Stimulated activated CD8-positive, alpha-beta memory T cell treated with anti-CD3 and anti-CD28 coated beads, Interleukin-4, amount 100 ng/mL, for 4 hours (primary cell): ENCODE measurements around the gene TBX15.

Experiments
- DNase-seq, 2 donors: peaks; one replicate each; pipeline ENCODE4 v3.0.0-alpha.2; 2020; ENCODE audit warnings: low read depth in 2 of 2, low spot score in 1 of 2

TBX15 gene

GRCh38 chr1:118988186-118989005 is at the start of gene TBX15:
TSS of gene TBX15 (minus strand) at chr1:118988343. CDS start at chr1:118987795, 548 bp downstream.
- no peak for DNase-seq

GRCh38 chr1:119034359-119034758 is 46.2 kb upstream of the TBX15 start:
- no peak for DNase-seq

DNA sequence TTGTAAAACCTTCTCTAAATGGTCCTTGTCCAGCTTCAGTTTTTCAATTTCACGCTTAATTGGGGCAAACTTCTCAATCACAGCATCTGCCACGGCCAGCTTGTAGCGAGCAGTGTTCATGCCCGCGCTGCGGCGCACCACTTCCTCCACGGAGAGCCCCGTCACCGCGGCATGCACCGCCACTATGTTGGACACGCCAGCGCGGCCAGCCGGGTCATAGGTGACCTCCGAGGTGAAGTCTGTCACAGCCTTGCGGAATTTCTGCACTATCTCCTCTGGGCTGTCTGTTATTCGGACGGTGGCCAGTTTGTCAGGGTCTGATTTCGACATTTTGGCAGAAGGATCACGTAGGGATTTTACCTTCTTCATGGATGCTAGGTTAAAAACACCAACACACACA is 44.8 kb upstream of the TBX15 start:
- no peak for DNase-seq

DNA sequence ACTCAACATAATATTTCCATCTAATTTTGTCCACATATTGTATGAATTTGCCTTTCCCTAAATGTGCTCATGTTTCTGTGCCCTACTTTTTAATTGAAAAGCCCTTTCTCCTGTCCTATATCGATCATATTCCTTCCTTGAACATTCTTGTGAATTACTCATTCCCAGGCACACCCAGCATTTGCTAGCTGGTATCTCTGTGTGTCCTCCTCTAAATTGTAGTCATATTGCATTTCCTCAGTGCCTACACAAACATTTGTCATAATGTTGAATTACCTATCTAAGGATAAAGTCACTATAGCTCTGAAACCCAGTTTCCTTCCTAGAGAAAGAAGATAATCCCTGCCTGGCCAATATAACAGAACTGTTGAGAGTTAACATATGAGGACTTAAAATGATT is 39.6 kb upstream of the TBX15 start:
- no peak for DNase-seq

- DNase-seq = no peak
Observed at GRCh38 chr1:119026956-119027355, 38.8 kb upstream of the TBX15 start.

- DNase-seq = no peak
Observed at GRCh38 chr1:119015547-119015946, 27.4 kb upstream of the TBX15 start.

DNA sequence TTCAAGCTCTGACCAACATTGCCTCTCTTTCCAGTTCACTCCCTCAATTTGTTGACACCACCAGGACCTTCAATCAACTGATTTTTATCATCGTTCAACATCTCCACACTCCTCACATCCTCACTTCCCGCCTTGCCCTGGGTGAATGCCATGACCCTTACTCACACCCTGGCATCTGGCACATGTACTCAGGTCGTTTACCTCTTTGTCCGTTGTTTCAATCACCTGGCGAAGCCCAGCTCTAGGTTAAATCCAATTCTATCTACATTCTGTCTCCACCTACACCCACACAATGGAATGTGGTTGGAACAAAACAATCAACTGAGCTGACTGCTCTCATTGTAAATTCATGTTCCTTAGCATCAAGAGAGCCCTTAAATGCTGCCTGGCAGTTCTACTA is 24.2 kb upstream of the TBX15 start:
- no peak for DNase-seq

GRCh38 chr1:119011706-119012105 is 23.6 kb upstream of the TBX15 start:
- DNase-seq = no peak

DNA sequence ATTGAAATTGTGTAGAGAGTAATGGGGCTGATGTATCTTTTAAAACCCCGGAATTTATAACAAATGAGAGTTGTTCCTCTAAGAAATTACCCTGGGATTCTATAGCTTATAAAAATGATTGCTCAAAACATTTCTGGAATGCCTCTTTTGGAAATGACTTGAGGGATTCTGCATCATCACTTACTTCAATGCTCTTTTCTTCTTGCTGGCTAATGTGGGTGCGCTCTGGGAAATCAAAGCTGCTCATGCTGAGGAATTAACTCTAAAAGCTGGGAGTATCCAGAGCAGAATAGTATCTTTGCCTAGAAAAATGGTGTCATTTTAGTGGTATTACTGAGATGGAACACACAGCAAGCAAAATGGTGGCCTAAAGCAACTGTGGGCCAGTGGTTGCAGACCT is 23.0 kb upstream of the TBX15 start:
- no peak for DNase-seq

- DNase-seq = no peak
Observed at GRCh38 chr1:119010201-119010600, 22.1 kb upstream of the TBX15 start.

DNA sequence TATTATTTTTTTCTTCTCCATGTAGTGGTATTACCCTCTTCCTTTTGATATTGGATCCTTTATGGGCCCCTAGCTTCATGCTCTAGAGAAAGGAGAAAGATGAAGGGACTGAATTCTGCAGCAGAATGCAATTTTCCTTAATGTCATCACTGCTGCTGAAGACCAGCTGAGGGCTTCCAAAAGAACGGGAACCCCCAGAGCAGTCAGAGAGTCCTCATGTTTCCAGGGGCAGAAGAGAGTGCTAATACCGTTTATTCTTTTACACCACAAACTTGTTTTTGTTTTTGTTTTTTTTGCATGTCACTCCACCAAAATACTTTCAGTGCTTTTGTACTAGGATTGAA is 21.1 kb upstream of the TBX15 start:
- DNase-seq = no peak

DNA sequence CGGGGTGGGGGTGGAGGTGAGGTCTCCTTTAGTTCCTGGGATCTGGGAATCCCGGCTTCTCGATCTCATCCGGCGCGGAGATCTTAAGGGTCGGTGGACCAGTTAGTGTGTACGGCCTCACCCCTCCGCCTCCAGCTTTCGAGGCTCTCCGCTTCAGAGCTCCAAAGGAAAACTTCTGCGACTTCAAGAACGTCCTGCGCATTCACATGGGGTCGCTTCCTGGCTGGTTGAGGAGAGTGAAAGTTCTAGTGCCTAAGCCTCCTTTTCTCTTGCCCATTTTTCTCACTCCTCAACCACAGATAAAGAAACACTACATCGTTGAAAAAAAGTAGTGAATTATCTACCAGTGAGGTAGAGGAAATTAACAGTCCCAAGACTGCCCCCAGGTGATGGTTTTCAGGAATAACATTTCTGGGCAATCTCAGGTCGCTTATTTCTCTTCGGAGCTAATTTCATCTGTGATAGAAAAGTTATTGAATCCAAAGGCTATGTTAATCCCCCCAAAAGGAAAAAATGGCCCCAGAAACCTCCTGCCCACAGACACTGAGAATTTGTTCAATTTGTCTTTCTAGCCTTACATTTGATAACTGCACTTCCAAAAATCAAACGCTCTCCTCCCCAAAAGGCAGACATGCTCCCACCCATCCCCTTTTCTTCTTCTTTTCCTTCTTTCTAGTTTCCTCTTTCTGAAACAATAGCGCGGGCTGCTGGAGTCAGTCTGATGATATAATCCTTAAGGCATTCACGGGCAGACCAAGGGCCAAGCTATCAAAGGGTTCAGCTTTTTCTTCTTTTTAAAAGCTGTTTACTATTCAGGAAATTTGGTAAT is 20.6 kb upstream of the TBX15 start:
- DNase-seq = no peak

DNA sequence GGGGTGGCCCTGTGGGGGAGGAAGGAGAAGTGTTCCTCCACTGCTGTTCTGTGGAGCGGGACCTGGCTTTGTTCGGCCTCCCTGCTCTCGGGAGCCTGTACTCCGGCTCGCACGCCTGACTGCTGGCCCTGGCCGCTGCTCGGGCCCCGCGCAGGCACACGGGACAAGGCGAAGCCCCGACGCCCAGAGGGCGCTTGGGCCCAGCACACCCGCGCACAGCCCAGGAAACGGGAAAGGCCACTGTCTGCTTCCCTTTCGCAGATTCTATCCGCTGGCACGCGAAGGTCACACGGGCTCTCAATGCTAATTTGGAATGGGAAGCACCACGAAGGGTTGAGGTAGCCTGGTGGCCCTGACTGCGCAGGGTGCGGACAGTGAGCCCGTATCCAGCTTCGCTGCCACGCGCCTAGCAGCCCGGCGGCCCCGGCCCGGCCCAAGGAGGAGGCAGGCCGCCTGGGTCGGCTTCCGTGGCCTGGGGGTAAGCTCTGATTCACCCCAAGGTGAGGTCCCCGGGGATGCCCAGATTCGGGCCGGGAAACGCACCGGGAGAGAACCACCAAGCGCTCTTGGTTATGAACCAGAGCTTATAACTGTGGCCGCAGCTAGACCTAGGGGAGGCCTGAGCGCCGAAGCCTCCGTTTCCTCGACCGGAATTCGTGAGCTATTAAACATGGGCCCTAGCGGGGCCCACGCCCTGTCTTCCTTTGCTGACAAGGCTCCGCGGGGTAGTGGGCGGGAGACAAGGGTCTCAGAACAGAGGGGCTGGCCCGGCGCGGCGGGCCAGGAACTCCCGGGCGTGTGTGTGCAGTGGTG is 19.7 kb upstream of the TBX15 start:
- no peak for DNase-seq

DNA sequence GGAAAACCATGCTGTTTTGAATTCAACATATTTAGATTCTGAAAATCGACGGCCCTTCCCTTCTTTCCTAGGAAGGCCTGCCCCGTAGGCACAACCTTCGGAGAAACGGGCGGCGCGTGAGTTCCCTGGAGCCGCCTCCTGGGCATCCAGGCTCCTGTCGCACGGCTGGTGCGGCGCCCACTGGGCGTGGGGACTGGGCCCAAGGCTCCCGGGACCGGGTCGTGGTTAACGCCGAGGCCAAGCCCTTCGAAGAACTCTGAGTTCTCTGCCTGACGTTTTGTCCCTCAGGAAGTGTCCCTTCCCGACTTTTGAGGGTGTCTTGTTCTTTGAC is 19.2 kb upstream of the TBX15 start:
- no peak for DNase-seq

DNA sequence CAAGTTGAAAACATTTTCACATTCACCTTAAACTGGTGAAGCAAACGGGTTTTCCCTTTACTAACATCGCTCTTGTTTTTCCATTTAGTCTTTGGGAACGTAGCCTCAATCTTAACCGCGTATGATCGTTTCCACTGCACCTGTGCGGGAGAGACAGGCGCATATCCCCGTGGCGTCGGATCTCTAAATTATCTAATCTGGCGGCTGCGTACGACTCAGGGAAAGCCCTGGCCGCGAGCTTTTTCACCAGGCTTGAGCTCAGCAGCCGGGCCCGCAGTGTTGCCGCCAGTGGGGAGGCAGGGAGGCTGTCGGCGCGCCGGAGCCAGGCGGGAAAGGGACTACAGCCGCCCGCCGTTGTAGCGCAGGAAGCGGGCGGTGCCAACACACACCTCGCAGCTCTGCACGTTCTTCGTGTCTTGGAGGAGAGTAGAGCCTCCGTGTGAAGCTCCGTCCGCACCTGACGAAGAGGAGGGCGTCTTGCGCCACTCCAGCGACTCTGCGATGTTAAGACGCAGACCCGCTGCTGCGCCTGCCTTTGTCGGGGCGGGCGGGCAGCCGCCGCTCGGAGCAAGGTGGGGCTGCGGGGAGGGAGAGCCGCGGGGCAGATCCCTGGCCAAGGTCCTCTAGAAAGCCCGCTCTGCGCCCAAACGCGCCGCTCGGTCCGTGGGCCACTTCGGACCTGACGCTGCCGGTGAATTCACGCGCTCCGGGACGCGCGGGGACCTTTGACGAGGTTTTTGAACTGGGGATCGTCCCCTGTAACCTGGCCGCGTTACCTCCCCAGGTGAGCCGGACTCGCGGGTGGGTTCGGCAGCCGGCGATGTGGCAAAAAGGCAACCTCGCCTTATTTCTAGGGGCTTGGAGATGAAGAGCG is 18.5 kb upstream of the TBX15 start:
- DNase-seq = no peak

GRCh38 chr1:119005724-119006405 is 17.7 kb upstream of the TBX15 start:
- DNase-seq = no peak

GRCh38 chr1:119004781-119005180 is 16.6 kb upstream of the TBX15 start:
- no peak for DNase-seq

DNA sequence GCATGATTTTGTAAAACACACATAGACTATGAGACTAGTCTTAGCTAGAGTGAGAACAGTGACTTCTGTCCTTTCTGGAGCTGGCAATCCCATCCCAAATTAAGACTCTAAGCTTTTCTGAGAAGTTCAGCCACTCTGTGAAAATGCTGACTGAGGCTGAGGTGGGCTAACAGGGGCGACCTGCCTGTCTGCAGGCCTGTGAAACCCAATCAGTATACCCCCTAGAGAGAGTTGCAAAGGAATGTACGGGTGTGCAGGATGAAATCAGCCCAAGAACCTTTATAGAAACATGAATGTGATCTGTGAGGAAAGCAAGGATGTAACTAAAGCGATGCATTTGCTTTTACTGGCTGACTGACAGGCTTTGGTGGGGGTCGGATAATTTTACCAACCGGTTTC is 16.0 kb upstream of the TBX15 start:
- DNase-seq = no peak

- DNase-seq = no peak
Observed at GRCh38 chr1:119003413-119004128, 15.4 kb upstream of the TBX15 start.
